GM12892 (cell line): Measurements from ENCODE around the gene RPL13A.

ENCODE experiments used
- POLR2A ChIP-seq: IDR thresholded peaks from 2 replicates; pipeline ENCODE4 v1.6.1; 2011; ENCODE audit warnings: low read depth, low read length, control low read depth
- TAF1 ChIP-seq: IDR thresholded peaks from 2 replicates; pipeline ENCODE4 v1.6.1; 2011; ENCODE audit warnings: low read depth, mild to moderate bottlenecking, control low read depth, low read length, borderline replicate concordance

- TF ChIP-seq POLR2A: no peak
- TF ChIP-seq TAF1: no peak
Observed at GRCh38 chr19:49507803-49508494, 20.5 kb downstream of the RPL13A start.
